D721Med (cell line): ENCODE results near the gene TTLL6.

Experiments used
- DNase-seq: peaks from one replicate; pipeline ENCODE4 v3.0.0; 2011; ENCODE audit warnings: low spot score; ENCODE audit not compliant: insufficient read length
- FAIRE-seq: peaks from 2 replicates; lab custom pipeline; 2011; peaks lifted over from hg19 to GRCh38; lab: Jason Lieb, UNC
- CTCF ChIP-seq: IDR thresholded peaks from 2 replicates; pipeline ENCODE4 v1.5.1; 2012; ENCODE audit warnings: mild to moderate bottlenecking, control low read depth; ENCODE audit not compliant: insufficient read depth; ENCODE audit errors: missing control alignments

The TTLL6 gene

GRCh38 chr17:48746916-48747444, 70.0 kb downstream of the TTLL6 start:
- DNase-seq (no peak), FAIRE-seq (no peak)
- TF ChIP-seq CTCF: no peak

GRCh38 chr17:48745381-48746275, 71.4 kb downstream of the TTLL6 start:
- DNase-seq (no peak), FAIRE-seq (no peak)
- no peak for TF ChIP-seq CTCF

- DNase-seq (no peak), FAIRE-seq (no peak)
- no peak for TF ChIP-seq CTCF
These were observed 76.5 kb downstream of the TTLL6 start for GRCh38 chr17:48740537-48740936.

- no peak for FAIRE-seq
- TF ChIP-seq CTCF: no peak
- no peak for DNase-seq
These were observed 78.1 kb downstream of the TTLL6 start for GRCh38 chr17:48738803-48739526.

GRCh38 chr17:48738424-48738802, 78.6 kb downstream of the TTLL6 start:
- no peak for FAIRE-seq
- TF ChIP-seq CTCF: no peak

GRCh38 chr17:48737330-48738043, 79.5 kb downstream of the TTLL6 start:
- DNase-seq (no peak), FAIRE-seq (no peak)
- TF ChIP-seq CTCF: no peak

More at GRCh38 chr17:48738424-48738802, 78.6 kb downstream of the TTLL6 start:
- DNase-seq: no peak
